Forelimb muscle (tissue), 1 donor: ENCODE results near the gene RNF144A. TPM values are rescaled to one million over a fixed set of nuclear protein-coding genes. Genes with fewer than 3 reads are reported as not detected.

Experiments used
- DNase-seq: peaks from one replicate; pipeline ENCODE4 v3.0.0-alpha.2; 2013; ENCODE audit warnings: low read depth
- polyA plus RNA-seq: library from polyadenylated mRNA; unstranded; fragments of 120-200 nt; gene quantifications from one replicate; pipeline ENCODE4 v1.2.1, GENCODE V29; 2013; ENCODE audit not compliant: insufficient read length

The RNF144A gene
- polyA plus RNA-seq, 1 donor, result 20.7 TPM

DNA sequence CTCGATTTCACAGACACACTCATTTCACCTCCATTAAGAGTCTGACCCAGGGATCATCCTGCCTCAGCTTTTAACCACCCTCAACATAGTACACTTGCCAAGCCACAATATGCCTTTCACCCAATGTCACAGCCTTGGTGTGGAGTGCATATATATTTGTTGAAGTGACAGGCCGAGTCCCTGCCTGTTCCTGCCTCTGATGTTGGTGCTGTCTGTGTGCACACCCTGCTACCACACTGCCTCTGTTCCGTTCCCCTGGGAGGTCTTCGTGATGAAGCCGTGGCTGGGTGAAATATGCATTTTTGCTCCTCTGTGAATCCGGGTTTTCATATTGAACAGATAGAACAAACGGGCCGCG, 90.3 kb downstream of the RNF144A start:
- DNase-seq, result no peak

DNA sequence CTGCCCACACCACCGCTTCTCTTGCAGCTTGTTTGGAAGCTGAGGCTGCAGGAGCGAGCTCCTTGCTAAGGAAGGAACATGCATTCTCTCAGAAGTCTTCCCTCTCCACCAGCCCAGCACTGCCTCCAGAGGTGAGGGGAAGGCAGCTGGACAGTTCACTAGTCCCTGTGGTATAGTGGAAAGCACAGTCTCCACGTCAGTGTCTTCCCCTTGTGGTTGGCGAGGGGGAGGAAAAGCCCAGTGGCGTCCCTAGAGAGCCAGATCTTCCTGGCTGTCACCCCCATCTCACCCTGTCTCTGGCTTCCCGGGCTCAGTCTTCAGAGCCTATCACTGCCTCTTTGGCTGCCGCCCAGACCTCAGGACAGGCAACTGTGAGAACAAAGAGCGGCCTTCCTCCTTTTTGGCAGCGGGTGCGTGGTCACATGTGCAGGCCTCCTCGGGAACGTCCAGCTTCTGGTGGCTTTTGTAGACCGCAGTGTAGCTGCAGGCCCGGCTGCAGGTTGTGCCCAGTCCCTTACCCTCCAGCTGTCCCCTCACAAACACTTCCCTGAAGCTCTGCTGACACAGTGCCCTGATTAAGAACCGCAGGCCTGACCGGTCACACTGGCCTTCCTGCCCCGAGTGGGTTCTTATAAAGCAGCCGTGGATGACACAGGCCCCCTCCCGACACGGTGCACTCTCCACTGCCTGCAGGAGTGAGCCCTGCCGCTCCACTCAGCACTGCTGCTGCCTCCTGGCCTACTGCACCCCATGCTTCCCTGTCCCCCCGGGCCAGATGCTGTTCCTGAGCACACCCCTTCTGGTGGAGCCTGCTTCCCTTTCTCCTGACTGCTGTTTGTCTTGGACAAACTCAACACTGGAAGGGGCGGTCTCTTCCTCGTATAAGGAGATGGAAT, 90.9 kb downstream of the RNF144A start:
- DNase-seq, result no peak

- no peak for DNase-seq
Measured at GRCh38 chr2:7009207-7009911, 92.1 kb downstream of the RNF144A start.

DNA sequence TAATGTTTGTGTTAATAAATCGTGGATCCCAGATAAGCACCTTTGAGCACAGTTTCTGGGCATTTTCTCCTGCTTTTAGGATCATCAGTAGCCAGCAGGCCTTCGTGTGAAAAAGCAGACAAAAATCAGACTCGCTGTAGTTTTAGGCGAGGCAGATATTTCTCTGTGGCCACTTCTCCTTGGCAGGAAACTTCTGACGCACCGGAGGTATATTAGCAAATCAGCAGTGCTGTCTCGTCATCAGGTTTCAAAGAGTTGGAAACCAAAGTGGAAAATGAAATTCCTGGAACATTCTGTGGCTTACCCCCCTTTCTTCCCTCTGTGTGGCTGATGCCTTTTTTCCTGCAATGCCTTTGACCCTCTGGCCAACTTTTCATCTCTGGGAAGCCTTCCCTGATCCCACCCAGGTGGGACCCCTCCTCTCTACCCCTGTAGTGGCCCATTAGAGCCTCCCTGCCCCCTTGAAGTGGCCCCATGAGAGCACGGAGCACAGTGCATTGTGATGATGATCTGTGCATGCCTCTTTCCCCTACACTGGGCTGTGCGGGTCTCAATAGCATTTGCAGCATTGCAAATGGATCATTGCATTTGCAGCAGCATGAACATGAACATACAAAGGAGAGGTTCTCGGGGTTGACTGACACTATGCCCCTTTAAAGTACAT, 93.3 kb downstream of the RNF144A start:
- peak; percentile 77 for DNase-seq

DNA sequence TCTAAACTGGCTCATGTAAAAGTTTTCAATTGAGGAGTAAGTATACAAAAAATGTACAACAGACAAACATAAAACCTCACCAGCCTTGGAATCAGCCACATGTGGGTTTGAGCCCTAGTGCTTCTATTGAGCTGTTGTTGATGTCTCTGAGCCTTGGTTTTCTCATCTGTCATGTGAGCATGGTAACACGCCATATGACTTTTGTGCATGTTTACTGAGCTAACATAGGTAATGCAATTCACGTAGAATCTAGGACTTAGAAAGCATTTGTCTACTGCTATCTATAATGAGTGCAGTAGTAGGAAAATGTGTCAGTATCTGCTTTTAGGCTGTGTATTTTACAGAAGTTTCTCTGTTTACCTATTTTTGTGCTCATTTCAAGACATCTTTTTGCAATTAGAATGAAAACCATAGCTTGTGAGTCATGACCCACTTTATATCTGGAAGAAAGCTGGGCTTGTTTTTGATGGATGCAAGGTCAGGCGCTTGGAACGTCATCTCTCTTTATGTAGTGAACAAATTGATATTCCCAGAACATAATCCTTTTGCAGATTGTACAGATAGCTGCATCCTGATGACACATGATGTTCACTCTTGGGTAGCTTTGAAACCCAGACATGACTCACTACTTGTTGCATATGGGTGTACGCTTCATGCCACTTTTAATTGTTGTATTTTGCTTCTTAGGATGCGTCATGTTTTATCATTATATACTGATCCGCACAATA, 94.3 kb downstream of the RNF144A start:
- no peak for DNase-seq

GRCh38 chr2:7012141-7012764, 95.0 kb downstream of the RNF144A start:
- no peak for DNase-seq

GRCh38 chr2:7013471-7014160, 96.4 kb downstream of the RNF144A start:
- no peak for DNase-seq

- no peak for DNase-seq
Measured at GRCh38 chr2:7014174-7014640, 97.0 kb downstream of the RNF144A start.

DNA sequence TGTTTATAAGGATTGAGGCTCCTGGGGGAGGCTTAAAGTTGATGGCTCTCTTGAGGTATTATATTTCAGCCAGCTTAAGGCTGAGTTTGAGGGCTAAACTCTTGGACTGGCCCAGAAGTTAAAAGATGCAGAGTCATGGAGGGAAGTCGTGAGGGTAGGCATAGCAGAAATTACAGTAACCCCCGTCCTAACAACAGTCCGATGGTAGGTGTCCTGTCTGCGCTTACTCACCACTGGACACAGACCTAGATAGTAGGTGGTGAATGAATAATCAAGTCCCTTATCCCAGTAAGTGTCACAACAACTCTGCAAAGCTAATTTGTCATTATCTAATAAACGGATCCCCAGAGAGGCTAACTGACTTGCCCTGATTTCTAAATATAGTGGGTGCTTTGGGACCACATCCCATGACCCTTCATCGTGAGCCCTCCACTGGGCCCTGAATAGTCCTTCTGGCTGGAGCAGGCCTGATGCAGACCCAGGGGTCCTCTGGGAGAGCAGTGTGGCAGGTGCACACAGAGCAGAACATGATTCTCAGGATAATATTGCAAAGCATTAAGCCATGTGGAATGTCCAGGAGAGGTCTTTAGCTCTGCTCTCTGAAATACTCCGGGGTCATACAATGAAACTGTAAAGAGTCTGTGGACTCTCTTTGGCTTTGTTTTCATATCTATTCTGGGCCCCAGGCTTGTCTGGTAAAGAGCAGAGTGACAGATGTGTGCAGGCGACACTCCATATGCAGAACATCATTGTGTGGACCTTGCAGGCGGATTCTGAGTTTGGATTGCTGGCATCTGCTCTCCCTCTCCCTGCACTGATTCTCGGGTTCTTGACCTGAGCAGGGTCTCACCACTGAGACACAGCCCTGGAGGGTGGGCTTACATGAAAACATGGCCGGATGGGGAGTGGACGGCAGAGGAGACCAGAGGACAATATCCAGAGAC, 98.1 kb downstream of the RNF144A start:
- DNase-seq, result no peak

GRCh38 chr2:7016148-7016547, 98.9 kb downstream of the RNF144A start:
- DNase-seq, result no peak

GRCh38 chr2:7016601-7017211, 99.5 kb downstream of the RNF144A start:
- DNase-seq, result no peak

DNA sequence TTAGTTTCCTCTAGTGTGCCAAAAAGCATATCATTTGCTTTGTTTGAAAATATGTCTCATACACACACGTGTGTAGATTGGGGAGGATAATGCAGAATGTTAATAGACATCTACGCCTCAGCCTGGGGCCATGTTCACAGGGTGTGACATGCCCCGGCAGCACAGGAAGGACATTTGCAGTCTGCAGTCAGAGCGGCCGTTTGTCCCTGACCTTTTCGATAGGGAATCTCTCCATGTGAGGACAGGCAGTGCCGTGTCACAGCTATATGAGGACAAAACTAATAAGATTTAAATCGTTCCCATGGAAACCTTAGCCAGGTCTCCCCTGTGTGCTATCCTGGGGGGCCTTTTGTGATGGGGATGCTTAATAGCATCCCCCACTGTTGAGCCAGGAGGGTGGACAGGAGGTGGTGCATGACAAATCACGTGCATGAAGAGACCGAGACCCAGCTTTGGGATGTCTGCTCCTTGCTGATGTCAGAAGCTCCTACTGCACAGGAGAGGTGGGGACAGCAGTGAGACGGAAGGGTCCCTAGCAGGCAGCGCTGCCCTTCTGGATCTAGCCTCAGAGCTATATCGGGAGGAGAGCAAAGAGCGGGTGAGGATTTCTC, 100.6 kb downstream of the RNF144A start:
- no peak for DNase-seq

DNA sequence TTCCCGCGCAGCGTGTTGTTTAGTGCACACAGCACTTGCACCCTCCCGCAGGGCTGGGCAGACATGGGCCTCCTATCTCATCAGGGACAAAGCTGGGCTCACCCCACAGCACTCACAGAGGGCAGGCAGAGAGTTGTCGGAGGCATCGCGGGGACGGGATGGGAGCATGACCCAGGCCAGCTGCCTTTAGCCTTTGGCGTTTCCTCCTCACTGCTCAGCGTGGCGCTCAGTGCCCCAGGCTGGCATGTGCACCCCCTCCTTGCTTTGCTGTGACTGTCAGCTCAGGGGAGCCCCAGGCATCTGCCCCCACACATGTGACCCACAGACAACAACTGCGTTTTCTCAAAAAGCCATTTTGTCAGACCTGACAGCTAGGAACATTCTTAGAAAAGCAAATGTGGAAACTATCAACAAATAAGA, 101.1 kb downstream of the RNF144A start:
- DNase-seq, result no peak

GRCh38 chr2:7018767-7019166, 101.6 kb downstream of the RNF144A start:
- DNase-seq, result no peak

DNA sequence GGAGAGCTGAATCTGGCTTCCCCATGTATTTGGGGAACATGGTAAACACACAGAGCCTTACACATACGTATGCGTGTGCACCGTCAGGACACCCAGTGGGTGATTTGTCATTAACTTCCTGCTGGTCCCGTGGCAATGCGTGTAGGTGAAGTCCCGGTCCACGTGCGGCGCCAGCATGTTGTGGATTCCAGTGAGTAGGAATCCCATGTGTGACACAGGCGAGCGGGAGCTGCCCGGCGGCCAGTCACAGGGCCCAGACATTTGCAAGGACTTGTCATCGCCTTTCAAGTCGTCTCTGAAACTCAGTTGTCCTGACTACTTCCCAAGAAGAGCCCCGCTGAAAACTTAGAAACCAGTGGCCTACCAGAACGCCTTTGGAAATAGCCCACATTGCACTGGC, 102.0 kb downstream of the RNF144A start:
- no peak for DNase-seq

DNA sequence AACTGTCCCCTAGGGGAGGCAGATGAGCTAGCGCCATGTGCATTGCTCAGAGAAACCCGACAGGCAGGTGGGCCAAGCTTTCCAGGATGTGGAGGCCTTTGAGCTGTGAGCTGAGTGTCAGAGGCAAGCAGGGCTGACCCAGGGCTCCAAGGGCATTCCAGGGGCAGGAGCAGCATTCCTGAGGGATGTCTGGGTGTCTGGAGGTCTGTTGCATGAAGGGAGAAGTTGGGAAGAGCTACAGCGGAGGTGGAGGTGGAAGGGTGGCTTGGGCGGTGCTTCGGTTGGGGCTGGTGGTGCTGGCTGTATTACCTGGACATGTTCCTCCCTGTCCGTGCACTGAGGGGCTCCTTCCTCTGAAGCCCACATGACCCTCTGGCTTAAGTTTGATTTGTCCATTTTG, 102.8 kb downstream of the RNF144A start:
- DNase-seq, result no peak

DNA sequence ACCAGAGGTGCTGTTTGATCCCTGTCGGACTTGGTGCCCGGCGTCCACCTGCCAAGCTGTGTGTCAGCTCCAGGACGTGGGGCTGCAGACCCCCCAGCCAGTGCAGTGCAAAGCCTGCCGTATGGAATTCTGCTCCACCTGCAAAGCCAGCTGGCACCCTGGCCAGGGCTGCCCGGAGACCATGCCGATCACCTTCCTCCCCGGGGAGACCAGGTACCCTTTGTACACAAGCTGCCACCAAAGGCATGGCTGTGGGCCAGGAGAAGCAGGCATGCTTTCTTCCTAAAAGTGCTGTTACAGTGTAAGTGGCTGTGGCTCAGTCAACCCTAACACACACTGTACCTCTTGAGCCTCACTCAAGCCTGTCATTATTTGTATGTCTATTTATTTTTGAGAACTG, 103.3 kb downstream of the RNF144A start:
- no peak for DNase-seq

DNA sequence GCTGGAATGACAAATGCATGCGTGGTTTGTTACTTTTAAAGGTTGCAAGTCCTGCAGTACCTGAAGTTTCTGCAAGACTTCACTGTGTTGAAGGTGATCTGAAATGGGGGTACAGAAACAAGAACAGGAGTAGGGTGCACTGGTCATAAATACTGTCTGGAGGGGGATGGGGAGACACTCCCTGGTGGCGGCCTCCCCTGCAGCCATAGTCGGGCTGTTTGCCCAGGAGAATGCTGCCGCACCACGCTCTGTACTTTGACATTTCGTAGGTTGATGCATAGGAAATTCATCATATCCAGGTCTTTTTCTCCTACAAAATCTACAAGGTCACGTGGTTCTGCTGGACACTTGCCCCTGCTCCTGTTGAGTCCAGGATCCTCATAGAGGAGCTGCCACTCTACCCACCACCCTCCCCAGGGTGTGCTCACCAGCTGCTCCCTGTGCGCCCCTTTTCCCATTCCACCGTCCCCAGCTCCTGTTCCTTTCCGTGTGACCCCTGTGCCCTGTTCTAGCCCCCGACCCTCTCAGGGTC, 103.8 kb downstream of the RNF144A start:
- no peak for DNase-seq
